Endothelial cell of umbilical vein (primary cell): ENCODE measurements around the gene NFIC. TPM values are rescaled to one million over a fixed set of nuclear protein-coding genes. Genes with fewer than 3 reads are reported as not detected.

Source experiments
- BruUV-seq: library from RNA; stranded (reverse); fragments of 400-500 nt; replicated peaks from 2 replicates; lab custom pipeline; 2021; lab: Mats Ljungman, UMichigan
- CTCF ChIA-PET: fragments of 300-600, 350-600 bp; sonication (Branson Sonifier 250); formaldehyde crosslinking; loops from one replicate; lab custom pipeline; 2021; ENCODE audit warnings: antibody characterized with exemption, inconsistent platforms; lab: Charles Lee
- POLR2A ChIA-PET: fragments of 300-600, 350-600 bp; sonication (Branson Sonifier 250); formaldehyde crosslinking; loops from one replicate; lab custom pipeline; 2021; ENCODE audit warnings: antibody characterized with exemption, inconsistent platforms; lab: Charles Lee
- DNase-seq: peaks from one replicate; pipeline ENCODE4 v3.0.0-alpha.2; 2011; ENCODE audit warnings: low read depth, low spot score
- FAIRE-seq: peaks from 2 replicates; lab custom pipeline; 2011; peaks lifted over from hg19 to GRCh38; lab: Jason Lieb, UNC
- H2AFZ ChIP-seq: 2 replicates; pipeline ENCODE4 v1.6.0; 2012; ENCODE audit warnings: low read depth, low read length, control low read depth, inconsistent platforms
- H3K27ac ChIP-seq: 2 replicates; pipeline ENCODE4 v1.5.1; 2011; ENCODE audit warnings: low read depth, mild to moderate bottlenecking, control low read depth, low read length, moderate library complexity; ENCODE audit not compliant: insufficient read depth
- H3K27me3 ChIP-seq, 2 experiments: 2 replicates each; pipeline versions ENCODE4 v1.6.0 to v1.6.1; 2011; ENCODE audit warnings: low read length in 2 of 2, mixed read lengths in 1 of 2; ENCODE audit not compliant: control insufficient read depth in 2 of 2, insufficient read depth in 2 of 2
- H3K36me3 ChIP-seq, 2 experiments: 2 replicates in 1 of 2; 3 replicates in 1 of 2; pipeline ENCODE4 v1.5.1; 2011; ENCODE audit warnings: low read length in 2 of 2, mild to moderate bottlenecking in 1 of 2, moderate library complexity in 1 of 2; ENCODE audit not compliant: control insufficient read depth in 2 of 2, insufficient read depth in 2 of 2; ENCODE audit errors: extremely low read depth in 1 of 2
- H3K4me1 ChIP-seq: 3 replicates; pipeline ENCODE4 v1.5.1; 2011; ENCODE audit warnings: mild to moderate bottlenecking, low read length; ENCODE audit not compliant: control insufficient read depth, insufficient read depth; ENCODE audit errors: extremely low read depth
- H3K4me2 ChIP-seq: 2 replicates; pipeline ENCODE4 v1.6.1; 2011; ENCODE audit warnings: low read length, control low read depth, mixed read lengths; ENCODE audit not compliant: insufficient read depth
- H3K4me3 ChIP-seq, 3 experiments: fragments of 200-600 bp in 1 of 3; sonication (generic), shearing (Covaris generic) in 1 of 3; replicated peaks in 1 of 3; 2 replicates each; pipeline ENCODE4 v1.5.1; 2011 to 2016; ENCODE audit warnings: control low read depth in 3 of 3, low read length in 3 of 3, mild to moderate bottlenecking in 2 of 3, inconsistent platforms in 1 of 3, low read depth in 1 of 3, moderate library complexity in 1 of 3; ENCODE audit not compliant: insufficient read depth in 1 of 3
- H3K79me2 ChIP-seq: 2 replicates; pipeline ENCODE4 v1.6.0; 2012; ENCODE audit warnings: low read length, inconsistent platforms; ENCODE audit not compliant: control insufficient read depth, insufficient read depth
- H3K9ac ChIP-seq: replicated peaks from 2 replicates; pipeline ENCODE3; 2011; ENCODE audit warnings: low read length, control low read depth; ENCODE audit not compliant: insufficient read depth; ENCODE audit errors: extremely low read depth
- H3K9me1 ChIP-seq: replicated peaks from 3 replicates; pipeline ENCODE4 v1.6.0; 2011; ENCODE audit warnings: mild to moderate bottlenecking, low read length; ENCODE audit not compliant: control insufficient read depth, insufficient read depth; ENCODE audit errors: extremely low read depth
- H3K9me3 ChIP-seq: replicated peaks from 2 replicates; pipeline ENCODE4 v1.5.1; 2012; ENCODE audit warnings: low read length, inconsistent platforms; ENCODE audit not compliant: control insufficient read depth, insufficient read depth
- H4K20me1 ChIP-seq: replicated peaks from 2 replicates; pipeline ENCODE3; 2011; ENCODE audit warnings: mild to moderate bottlenecking, low read length; ENCODE audit not compliant: control insufficient read depth, insufficient read depth; ENCODE audit errors: extremely low read depth
- EZH2 ChIP-seq: IDR thresholded peaks from 2 replicates; pipeline ENCODE4 v1.6.1; 2012; ENCODE audit warnings: borderline replicate concordance, low read depth, mild to moderate bottlenecking, moderate library complexity, low read length, inconsistent platforms; ENCODE audit not compliant: severe bottlenecking
- FOS ChIP-seq: IDR thresholded peaks from 2 replicates; pipeline ENCODE4 v1.6.1; 2011; ENCODE audit warnings: mild to moderate bottlenecking, low read length, moderate library complexity, borderline replicate concordance; ENCODE audit not compliant: insufficient read depth
- GATA2 ChIP-seq: IDR thresholded peaks from 2 replicates; pipeline ENCODE4 v1.7.0; 2011; ENCODE audit warnings: low read depth, mild to moderate bottlenecking, moderate library complexity, mixed read lengths, low read length; ENCODE audit not compliant: insufficient read length, insufficient read depth
- JUN ChIP-seq: IDR thresholded peaks from 2 replicates; pipeline ENCODE4 v1.6.1; 2011; ENCODE audit warnings: borderline replicate concordance, low read depth; ENCODE audit not compliant: insufficient read length, insufficient read depth
- MYC ChIP-seq: IDR thresholded peaks from one replicate; pipeline ENCODE4 v1.6.1; 2011; ENCODE audit warnings: mild to moderate bottlenecking, low read depth, low read length
- POLR2A ChIP-seq: IDR thresholded peaks from 2 replicates; pipeline ENCODE4 v1.6.1; 2012; ENCODE audit warnings: low read depth, mild to moderate bottlenecking, control low read depth, low read length
- POLR2AphosphoS5 ChIP-seq: IDR thresholded peaks from 2 replicates; pipeline ENCODE4 v1.6.1; 2012; ENCODE audit warnings: low read depth, mild to moderate bottlenecking, control low read depth, low read length, moderate library complexity; ENCODE audit not compliant: insufficient read depth
- dilution Hi-C: fragments of 300-500 bp; cut with MboI; formaldehyde crosslinking; loops from one replicate; pipeline ENCODE4 v1.15.0; 2019; ENCODE audit warnings: low sequenced_read_pairs; ENCODE audit not compliant: extremely low pct_ligation_motif_present
- intact Hi-C: fragments of 100-400 bp; cut with micrococcal nuclease; formaldehyde crosslinking; loops from one replicate; pipeline ENCODE4 v1.10.0; 2022
- polyA plus RNA-seq, 4 experiments: library from polyadenylated mRNA; depleted of rRNA in 3 of 4; stranded (reverse) in 3 of 4; unstranded in 1 of 4; fragments of >200 nt; gene quantifications; 2 replicates each; pipeline versions ENCODE4 v1.2.1 to v1.2.3, GENCODE V29; 2011 to 2012; ENCODE audit warnings: missing spikeins in 1 of 4
- total RNA-seq: library from RNA; stranded (reverse); gene quantifications from 2 replicates; pipeline ENCODE4 v1.2.3, GENCODE V29; 2021
- TF ChIP-seq, protein P1 (sequence below): IDR thresholded peaks from 2 replicates; pipeline ENCODE4 v1.6.1; 2011; ENCODE audit not compliant: insufficient read depth, insufficient read length
- TF ChIP-seq, protein P2 (sequence below), 2 donors: IDR thresholded peaks; 1 replicate in 1 of 2; 2 replicates in 1 of 2; pipeline ENCODE4 v1.5.1; 2011; ENCODE audit warnings: low read length in 2 of 2, mild to moderate bottlenecking in 2 of 2, moderate library complexity in 2 of 2, control low read depth in 1 of 2, inconsistent platforms in 1 of 2, low read depth in 1 of 2; ENCODE audit not compliant: insufficient read depth in 1 of 2; ENCODE audit errors: extremely low read depth in 1 of 2

NFIC gene
- total and polyA plus RNA-seq, 2 donors (not counting 3 experiments of a cell fraction or from before 2014, with no cell fraction given), result 11.4 to 133 TPM

DNA sequence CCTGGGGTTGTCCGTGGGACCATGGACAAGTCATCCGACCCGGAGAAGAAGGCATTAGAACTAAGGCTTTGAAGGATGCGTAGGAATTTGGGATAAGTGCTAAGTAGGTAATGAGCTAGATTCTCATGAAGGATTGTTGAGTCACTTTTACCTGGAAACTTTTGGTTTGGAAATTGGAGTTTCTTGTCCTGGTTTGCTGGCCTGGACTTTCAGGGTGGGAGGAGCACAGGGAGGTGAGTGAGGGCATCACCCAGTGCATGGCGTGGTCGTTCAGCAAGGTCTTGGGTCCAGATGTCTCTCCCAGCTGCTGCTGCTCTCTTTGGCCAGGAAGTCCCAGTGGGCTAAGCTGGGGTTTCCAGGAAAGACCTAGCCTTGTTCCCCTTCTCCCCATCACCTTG is 7.6 kb downstream of the NFIC start:
- H4K20me1 ChIP-seq, result no peaks in the 10 kb centered on the region
- H3K36me3 ChIP-seq, result no peaks in the 10 kb centered on the region
- no peaks in the 10 kb centered on the region for H3K9me3 ChIP-seq
- dilution Hi-C loops, result no loop called here
- no peak overlapping the region for H2AFZ ChIP-seq
- no peaks in the 10 kb centered on the region for H3K27me3 ChIP-seq
- no peak overlapping the region for H3K4me2 ChIP-seq
- DNase-seq (no peak), FAIRE-seq (no peak)
- H3K79me2 ChIP-seq, result peaks cover 87% of the 10 kb centered on the region
- H3K4me3 ChIP-seq, result no peak overlapping the region
- ChIA-PET CTCF (interaction anchor here (1.5 to 5.1 kb wide), 2 partner anchors 34 to 55 kb away, joined by 4 to 34 read pairs; no protein-coding TSS in a partner anchor), POLR2A (no interaction called here)
- H3K9me1 ChIP-seq, result no peaks in the 10 kb centered on the region
- TF ChIP-seq POLR2A, result no peak
- no peak for TF ChIP-seq JUN
- TF ChIP-seq, protein P1, sequence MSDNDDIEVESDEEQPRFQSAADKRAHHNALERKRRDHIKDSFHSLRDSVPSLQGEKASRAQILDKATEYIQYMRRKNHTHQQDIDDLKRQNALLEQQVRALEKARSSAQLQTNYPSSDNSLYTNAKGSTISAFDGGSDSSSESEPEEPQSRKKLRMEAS, result no peak
- TF ChIP-seq POLR2AphosphoS5, result no peak
- no peak for TF ChIP-seq MYC
- no peak for TF ChIP-seq FOS
- TF ChIP-seq, protein P2, sequence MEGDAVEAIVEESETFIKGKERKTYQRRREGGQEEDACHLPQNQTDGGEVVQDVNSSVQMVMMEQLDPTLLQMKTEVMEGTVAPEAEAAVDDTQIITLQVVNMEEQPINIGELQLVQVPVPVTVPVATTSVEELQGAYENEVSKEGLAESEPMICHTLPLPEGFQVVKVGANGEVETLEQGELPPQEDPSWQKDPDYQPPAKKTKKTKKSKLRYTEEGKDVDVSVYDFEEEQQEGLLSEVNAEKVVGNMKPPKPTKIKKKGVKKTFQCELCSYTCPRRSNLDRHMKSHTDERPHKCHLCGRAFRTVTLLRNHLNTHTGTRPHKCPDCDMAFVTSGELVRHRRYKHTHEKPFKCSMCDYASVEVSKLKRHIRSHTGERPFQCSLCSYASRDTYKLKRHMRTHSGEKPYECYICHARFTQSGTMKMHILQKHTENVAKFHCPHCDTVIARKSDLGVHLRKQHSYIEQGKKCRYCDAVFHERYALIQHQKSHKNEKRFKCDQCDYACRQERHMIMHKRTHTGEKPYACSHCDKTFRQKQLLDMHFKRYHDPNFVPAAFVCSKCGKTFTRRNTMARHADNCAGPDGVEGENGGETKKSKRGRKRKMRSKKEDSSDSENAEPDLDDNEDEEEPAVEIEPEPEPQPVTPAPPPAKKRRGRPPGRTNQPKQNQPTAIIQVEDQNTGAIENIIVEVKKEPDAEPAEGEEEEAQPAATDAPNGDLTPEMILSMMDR (IDR thresholded peaks at IDR 0.05; ENCODE audit: extremely low read depth in 1 of 2, insufficient read depth in 1 of 2, low read depth in 1 of 2, low read length in 2 of 2), result no peak
- no peak for TF ChIP-seq EZH2
- TF ChIP-seq GATA2, result no peak
- H3K27ac ChIP-seq, result no peak overlapping the region
- intact Hi-C loops, result loop anchor here (2.0 kb wide), 1 partner anchor 15 kb away; no protein-coding TSS in a partner anchor
- BruUV-seq, result no TSS peak
- no peak overlapping the region for H3K9ac ChIP-seq
- H3K4me1 ChIP-seq, result peaks cover 29% of the 10 kb centered on the region
